HepG2 (cell line): Measurements from ENCODE around the gene IRS1. TPM values are rescaled to one million over a fixed set of nuclear protein-coding genes. Genes with fewer than 3 reads are reported as not detected.

ENCODE experiments used
- ATAC-seq: fragments of 200-7000 bp; cut with Tn5 transposase; 3 replicates; pipeline ENCODE4 v1.9.1; 2020; ENCODE audit warnings: mild to moderate bottlenecking, moderate library complexity
- BruUV-seq: library from RNA; stranded (reverse); fragments of 400-500 nt; replicated peaks from 2 replicates; lab custom pipeline; 2021; lab: Mats Ljungman, UMichigan
- CTCF ChIA-PET: fragments of 300-600 bp; formaldehyde crosslinking; extraction: SDS; loops from one replicate; lab custom pipeline; 2021; ENCODE audit warnings: low total read pairs, inconsistent platforms, low intra/inter-chr PET ratio; lab: Yijun Ruan, JAX
- POLR2A ChIA-PET: fragments of 350-600 bp; sonication (Branson Sonifier 250); formaldehyde crosslinking; loops from one replicate; lab custom pipeline; 2020; ENCODE audit warnings: antibody characterized with exemption, inconsistent platforms; lab: Yijun Ruan, JAX
- DNase-seq: peaks from one replicate; pipeline ENCODE4 v3.0.0-alpha.2; 2015; ENCODE audit warnings: low spot score
- FAIRE-seq: peaks from 3 replicates; lab custom pipeline; 2011; peaks lifted over from hg19 to GRCh38; lab: Jason Lieb, UNC
- H2AFZ ChIP-seq: one replicate; pipeline ENCODE4 v1.6.1; 2011; ENCODE audit warnings: low read length, inconsistent platforms
- H3K27ac ChIP-seq: fragments of 300-600 bp; 3 replicates; pipeline ENCODE4 v1.8.0; 2011; ENCODE audit warnings: mixed run types, mild to moderate bottlenecking, mixed read lengths, low read length, inconsistent platforms; ENCODE audit not compliant: insufficient read depth; ENCODE audit errors: extremely low read length
- H3K27me3 ChIP-seq, 2 experiments: fragments of 200-600 bp in 1 of 2; 2 replicates in 1 of 2; 3 replicates in 1 of 2; pipeline versions ENCODE4 v1.6.0 to v1.8.0; 2011; ENCODE audit warnings: low read length in 2 of 2, mild to moderate bottlenecking in 2 of 2, moderate library complexity in 2 of 2, inconsistent platforms in 1 of 2; ENCODE audit not compliant: insufficient read depth in 2 of 2, control insufficient read depth in 1 of 2
- H3K36me3 ChIP-seq, 2 experiments: fragments of 200-600 bp in 1 of 2; replicated peaks in 1 of 2; 2 replicates in 1 of 2; 3 replicates in 1 of 2; pipeline versions ENCODE4 v1.5.1 to v1.8.0; 2011; ENCODE audit warnings: low read length in 2 of 2, inconsistent platforms in 1 of 2; ENCODE audit not compliant: insufficient read depth in 2 of 2, control insufficient read depth in 1 of 2
- H3K4me1 ChIP-seq: 2 replicates; pipeline ENCODE4 v1.5.1; 2012; ENCODE audit warnings: low read length, inconsistent platforms; ENCODE audit not compliant: insufficient read depth
- H3K4me2 ChIP-seq: 2 replicates; pipeline ENCODE4 v1.6.0; 2011; ENCODE audit warnings: low read depth, low read length, inconsistent platforms
- H3K4me3 ChIP-seq, 3 experiments: fragments of 200-600 bp in 1 of 3; sonication (generic), shearing (Covaris generic) in 1 of 3; replicated peaks in 1 of 3; 2 replicates each; pipeline ENCODE4 v1.5.1; 2011 to 2016; ENCODE audit warnings: low read length in 3 of 3, inconsistent platforms in 2 of 3, low read depth in 2 of 3, mild to moderate bottlenecking in 2 of 3, control low read depth in 1 of 3, mixed read lengths in 1 of 3; ENCODE audit not compliant: insufficient read depth in 1 of 3
- H3K79me2 ChIP-seq: one replicate; pipeline ENCODE4 v1.6.1; 2011; ENCODE audit warnings: low read length, inconsistent platforms; ENCODE audit not compliant: insufficient read depth
- H3K9ac ChIP-seq: 2 replicates; pipeline ENCODE4 v1.6.0; 2011; ENCODE audit warnings: mild to moderate bottlenecking, low read depth, low read length, inconsistent platforms; ENCODE audit not compliant: insufficient read depth
- H3K9me3 ChIP-seq: 2 replicates; pipeline ENCODE4 v1.5.1; 2012; ENCODE audit warnings: mild to moderate bottlenecking, low read length
- H4K20me1 ChIP-seq: 2 replicates; pipeline ENCODE4 v1.6.0; 2011; ENCODE audit warnings: inconsistent platforms, mild to moderate bottlenecking, low read length, moderate library complexity; ENCODE audit not compliant: insufficient read depth
- ARID2 ChIP-seq: sonication (generic); formaldehyde crosslinking; IDR thresholded peaks from 2 replicates; pipeline ENCODE4 v1.8.1; 2022; ENCODE audit warnings: mild to moderate bottlenecking, missing genetic modification reagents, borderline replicate concordance
- ELF3 ChIP-seq: IDR thresholded peaks from 2 replicates; pipeline ENCODE4 v1.6.1; 2016; ENCODE audit warnings: missing genetic modification reagents, missing compliant biosample characterization
- GPN1 ChIP-seq: sonication (generic); formaldehyde crosslinking; IDR thresholded peaks from 2 replicates; pipeline ENCODE4 v1.5.1; 2020; ENCODE audit warnings: missing genetic modification reagents, borderline replicate concordance
- HNRNPL ChIP-seq: fragments of 200-400 bp; formaldehyde crosslinking; IDR thresholded peaks from 2 replicates; pipeline ENCODE4 v1.6.1; 2017; ENCODE audit warnings: mild to moderate bottlenecking, low read depth, low read length
- KDM6A ChIP-seq: IDR thresholded peaks from 2 replicates; pipeline ENCODE4 v1.6.1; 2016; ENCODE audit warnings: low read depth
- PHF20 ChIP-seq: sonication (generic); formaldehyde crosslinking; IDR thresholded peaks from 2 replicates; pipeline ENCODE4 v1.5.0; 2020; ENCODE audit warnings: mild to moderate bottlenecking, missing genetic modification reagents
- RCOR2 ChIP-seq: IDR thresholded peaks from 2 replicates; pipeline ENCODE4 v1.6.1; 2016; ENCODE audit warnings: missing biosample characterization, missing genetic modification reagents
- ZMYM3 ChIP-seq: sonication (generic); formaldehyde crosslinking; IDR thresholded peaks from 2 replicates; pipeline ENCODE4 v1.5.1; 2020; ENCODE audit warnings: mild to moderate bottlenecking, missing genetic modification reagents
- ZNF10 ChIP-seq: sonication (generic); formaldehyde crosslinking; IDR thresholded peaks from 2 replicates; pipeline ENCODE4 v1.4.0; 2020; ENCODE audit warnings: mild to moderate bottlenecking, low read depth, missing genetic modification reagents, borderline replicate concordance
- ZNF550 ChIP-seq: sonication (generic); formaldehyde crosslinking; IDR thresholded peaks from 2 replicates; pipeline ENCODE4 v1.4.0; 2020; ENCODE audit warnings: mild to moderate bottlenecking, missing genetic modification reagents, borderline replicate concordance
- ZNF670 ChIP-seq: sonication (generic); formaldehyde crosslinking; IDR thresholded peaks from 2 replicates; pipeline ENCODE4 v1.8.0; 2022; ENCODE audit warnings: mild to moderate bottlenecking, missing genetic modification reagents, borderline replicate concordance
- ZNF781 ChIP-seq: sonication (generic); formaldehyde crosslinking; IDR thresholded peaks from 2 replicates; pipeline ENCODE4 v1.5.1; 2020; ENCODE audit warnings: borderline replicate concordance, mild to moderate bottlenecking, missing genetic modification reagents; ENCODE audit errors: not compliant biosample characterization
- ZSCAN12 ChIP-seq: sonication (generic); formaldehyde crosslinking; IDR thresholded peaks from 2 replicates; pipeline ENCODE4 v1.9.0; 2021; ENCODE audit warnings: mild to moderate bottlenecking, missing genetic modification reagents
- WGBS: methylation state at CpG from one replicate; pipeline ENCODE4 v1.1.6; 2017; ENCODE audit warnings: low lambda C conversion rate; 5-methylcytosine and 5-hydroxymethylcytosine counted together
- in situ Hi-C: cut with HindIII; loops from 2 replicates; pipeline ENCODE4 v1.10.0; 2017; ENCODE audit warnings: low pct_unique_long_range_greater_than_20kb; ENCODE audit not compliant: extremely low pct_ligation_motif_present
- intact Hi-C: fragments of 100-400 bp; cut with micrococcal nuclease; formaldehyde crosslinking; loops from one replicate; pipeline ENCODE4 v1.10.0; 2022; ENCODE audit not compliant: unreplicated experiment
- polyA plus RNA-seq, 8 experiments: library from polyadenylated mRNA; depleted of rRNA in 3 of 8; stranded (reverse) in 7 of 8; unstranded in 1 of 8; fragments of >200 nt; fragmentation: Illumina TruSeq in 4 of 8; extraction: Trizol in 4 of 8; gene quantifications; 2 replicates each; pipeline versions ENCODE4 v1.2.1 to v1.2.3, GENCODE V29; 2011 to 2016; ENCODE audit warnings: low read depth in 4 of 8, missing spikeins in 1 of 8, mixed read lengths in 1 of 8; ENCODE audit not compliant: insufficient read depth in 1 of 8
- total RNA-seq, 5 experiments: library from RNA; depleted of rRNA; stranded (reverse); fragments of >200 nt; fragmentation: Illumina TruSeq; extraction: Trizol; gene quantifications; 2 replicates each; pipeline ENCODE4 v1.2.3, GENCODE V29; 2016; ENCODE audit warnings: low read depth in 1 of 5
- TF ChIP-seq, protein P1 (sequence below): sonication (generic); formaldehyde crosslinking; conservative IDR thresholded peaks from 2 replicates; pipeline ENCODE4 v1.4.0; 2020; ENCODE audit warnings: missing genetic modification reagents
- TF ChIP-seq, protein P2 (sequence below): sonication (generic); formaldehyde crosslinking; IDR thresholded peaks from 2 replicates; pipeline ENCODE4 v1.8.0; 2022; ENCODE audit warnings: missing genetic modification reagents, mild to moderate bottlenecking, moderate library complexity, borderline replicate concordance
- TF ChIP-seq, protein P3 (sequence below): sonication (generic); formaldehyde crosslinking; IDR thresholded peaks from 2 replicates; pipeline ENCODE4 v1.4.0; 2020; ENCODE audit warnings: missing genetic modification reagents, mild to moderate bottlenecking, borderline replicate concordance
- TF ChIP-seq, protein P4 (sequence below): sonication (generic); formaldehyde crosslinking; conservative IDR thresholded peaks from 2 replicates; pipeline ENCODE4 v1.8.1; 2023; ENCODE audit warnings: missing genetic modification reagents

IRS1 gene
- total and polyA plus RNA-seq, 2 of the 13 experiments (the other 11 are each of a cell fraction or from before 2014, with no cell fraction given): 8.7 to 9.0 TPM

DNA sequence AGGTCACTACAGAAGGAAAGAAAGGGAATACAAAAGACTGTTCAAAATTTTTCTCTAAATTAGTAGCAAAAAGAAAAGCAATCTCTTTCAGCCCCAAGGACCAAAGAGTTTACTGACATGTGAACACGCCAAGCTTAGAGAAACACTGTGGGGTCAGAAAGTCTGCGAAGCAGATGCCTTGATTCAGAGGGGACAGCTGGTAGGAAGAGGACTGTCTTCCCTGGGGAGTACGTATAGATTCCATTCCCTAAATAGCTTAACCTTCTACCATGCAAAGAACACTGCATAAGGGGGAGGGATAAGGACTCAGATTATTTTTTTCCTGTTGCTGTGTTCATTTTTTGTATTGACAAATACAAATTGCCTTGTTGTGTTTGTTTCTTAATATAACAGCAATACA, 96.1 kb downstream of the IRS1 start (continued):
- TF ChIP-seq ELF3 (no peak), GPN1 (no peak), ZSCAN12 (CRISPR knock-in tag) (no peak)
- TF ChIP-seq, protein P1, sequence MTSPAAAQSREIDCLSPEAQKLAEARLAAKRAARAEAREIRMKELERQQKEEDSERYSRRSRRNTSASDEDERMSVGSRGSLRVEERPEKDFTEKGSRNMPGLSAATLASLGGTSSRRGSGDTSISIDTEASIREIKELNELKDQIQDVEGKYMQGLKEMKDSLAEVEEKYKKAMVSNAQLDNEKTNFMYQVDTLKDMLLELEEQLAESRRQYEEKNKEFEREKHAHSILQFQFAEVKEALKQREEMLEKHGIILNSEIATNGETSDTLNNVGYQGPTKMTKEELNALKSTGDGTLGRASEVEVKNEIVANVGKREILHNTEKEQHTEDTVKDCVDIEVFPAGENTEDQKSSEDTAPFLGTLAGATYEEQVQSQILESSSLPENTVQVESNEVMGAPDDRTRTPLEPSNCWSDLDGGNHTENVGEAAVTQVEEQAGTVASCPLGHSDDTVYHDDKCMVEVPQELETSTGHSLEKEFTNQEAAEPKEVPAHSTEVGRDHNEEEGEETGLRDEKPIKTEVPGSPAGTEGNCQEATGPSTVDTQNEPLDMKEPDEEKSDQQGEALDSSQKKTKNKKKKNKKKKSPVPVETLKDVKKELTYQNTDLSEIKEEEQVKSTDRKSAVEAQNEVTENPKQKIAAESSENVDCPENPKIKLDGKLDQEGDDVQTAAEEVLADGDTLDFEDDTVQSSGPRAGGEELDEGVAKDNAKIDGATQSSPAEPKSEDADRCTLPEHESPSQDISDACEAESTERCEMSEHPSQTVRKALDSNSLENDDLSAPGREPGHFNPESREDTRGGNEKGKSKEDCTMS (CRISPR knock-in tag): no peak
- TF ChIP-seq, all 625 proteins: peak for 0

DNA sequence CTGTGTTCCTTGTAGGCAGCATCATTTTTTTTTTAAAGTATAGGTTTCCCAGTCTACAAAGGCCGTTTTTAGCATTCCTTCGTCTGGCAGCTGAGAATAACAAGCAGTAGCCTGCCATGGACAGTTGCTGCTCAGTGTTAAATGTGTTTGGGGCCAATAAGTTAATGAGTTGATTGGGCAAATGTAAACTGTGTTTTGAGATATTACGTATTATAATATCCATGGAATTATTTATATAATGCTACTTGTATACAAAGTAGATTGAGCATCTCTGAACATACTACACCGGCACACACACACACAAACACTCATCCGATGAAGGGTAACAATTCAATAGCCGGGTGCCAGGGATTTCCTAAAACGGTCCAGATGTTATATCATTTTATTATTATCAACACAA, 97.2 kb downstream of the IRS1 start:
- no peak for DNase-seq
- H3K27me3 ChIP-seq: no peaks in the 10 kb centered on the region
- H3K4me1 ChIP-seq: peaks cover 12% of the 10 kb centered on the region; the same call in 1 of the 2 replicates
- H3K27ac ChIP-seq: no peak overlapping the region
- no peaks in the 10 kb centered on the region for H4K20me1 ChIP-seq
- ChIA-PET CTCF (no interaction called here), POLR2A (no interaction called here)
- no peak overlapping the region for H3K4me3 ChIP-seq
- BruUV-seq: no TSS peak
- no peak for FAIRE-seq
- WGBS: 85% methylated on average over 7 of the region's 7 CpGs
- TF ChIP-seq ZNF10: no peak
- no peak for TF ChIP-seq ARID2 (CRISPR knock-in tag)
- TF ChIP-seq ZMYM3 (CRISPR knock-in tag): no peak
- TF ChIP-seq HNRNPL: no peak
- no peak for TF ChIP-seq ZNF781 (CRISPR knock-in tag)
- no peak for TF ChIP-seq PHF20
- TF ChIP-seq ZNF550: no peak
- TF ChIP-seq, protein P2, sequence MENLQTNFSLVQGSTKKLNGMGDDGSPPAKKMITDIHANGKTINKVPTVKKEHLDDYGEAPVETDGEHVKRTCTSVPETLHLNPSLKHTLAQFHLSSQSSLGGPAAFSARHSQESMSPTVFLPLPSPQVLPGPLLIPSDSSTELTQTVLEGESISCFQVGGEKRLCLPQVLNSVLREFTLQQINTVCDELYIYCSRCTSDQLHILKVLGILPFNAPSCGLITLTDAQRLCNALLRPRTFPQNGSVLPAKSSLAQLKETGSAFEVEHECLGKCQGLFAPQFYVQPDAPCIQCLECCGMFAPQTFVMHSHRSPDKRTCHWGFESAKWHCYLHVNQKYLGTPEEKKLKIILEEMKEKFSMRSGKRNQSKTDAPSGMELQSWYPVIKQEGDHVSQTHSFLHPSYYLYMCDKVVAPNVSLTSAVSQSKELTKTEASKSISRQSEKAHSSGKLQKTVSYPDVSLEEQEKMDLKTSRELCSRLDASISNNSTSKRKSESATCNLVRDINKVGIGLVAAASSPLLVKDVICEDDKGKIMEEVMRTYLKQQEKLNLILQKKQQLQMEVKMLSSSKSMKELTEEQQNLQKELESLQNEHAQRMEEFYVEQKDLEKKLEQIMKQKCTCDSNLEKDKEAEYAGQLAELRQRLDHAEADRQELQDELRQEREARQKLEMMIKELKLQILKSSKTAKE (CRISPR knock-in tag): no peak
- TF ChIP-seq, protein P3, sequence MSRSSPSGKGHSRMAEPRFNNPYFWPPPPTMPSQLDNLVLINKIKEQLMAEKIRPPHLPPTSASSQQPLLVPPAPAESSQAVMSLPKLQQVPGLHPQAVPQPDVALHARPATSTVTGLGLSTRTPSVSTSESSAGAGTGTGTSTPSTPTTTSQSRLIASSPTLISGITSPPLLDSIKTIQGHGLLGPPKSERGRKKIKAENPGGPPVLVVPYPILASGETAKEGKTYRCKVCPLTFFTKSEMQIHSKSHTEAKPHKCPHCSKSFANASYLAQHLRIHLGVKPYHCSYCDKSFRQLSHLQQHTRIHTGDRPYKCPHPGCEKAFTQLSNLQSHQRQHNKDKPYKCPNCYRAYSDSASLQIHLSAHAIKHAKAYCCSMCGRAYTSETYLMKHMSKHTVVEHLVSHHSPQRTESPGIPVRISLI (CRISPR knock-in tag): no peak
- no peak for TF ChIP-seq KDM6A
- TF ChIP-seq ZNF670 (CRISPR knock-in tag): no peak
- TF ChIP-seq, protein P4, sequence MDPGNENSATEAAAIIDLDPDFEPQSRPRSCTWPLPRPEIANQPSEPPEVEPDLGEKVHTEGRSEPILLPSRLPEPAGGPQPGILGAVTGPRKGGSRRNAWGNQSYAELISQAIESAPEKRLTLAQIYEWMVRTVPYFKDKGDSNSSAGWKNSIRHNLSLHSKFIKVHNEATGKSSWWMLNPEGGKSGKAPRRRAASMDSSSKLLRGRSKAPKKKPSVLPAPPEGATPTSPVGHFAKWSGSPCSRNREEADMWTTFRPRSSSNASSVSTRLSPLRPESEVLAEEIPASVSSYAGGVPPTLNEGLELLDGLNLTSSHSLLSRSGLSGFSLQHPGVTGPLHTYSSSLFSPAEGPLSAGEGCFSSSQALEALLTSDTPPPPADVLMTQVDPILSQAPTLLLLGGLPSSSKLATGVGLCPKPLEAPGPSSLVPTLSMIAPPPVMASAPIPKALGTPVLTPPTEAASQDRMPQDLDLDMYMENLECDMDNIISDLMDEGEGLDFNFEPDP (CRISPR knock-in tag): no peak
- no peak for TF ChIP-seq RCOR2 (CRISPR knock-in tag)
- no peak overlapping the region for H2AFZ ChIP-seq
- no peaks in the 10 kb centered on the region for H3K36me3 ChIP-seq
- in situ Hi-C loops (no loop called here), intact Hi-C loops (no loop called here)
- no peaks in the 10 kb centered on the region for H3K9me3 ChIP-seq
- no peak for ATAC-seq
- no peaks in the 10 kb centered on the region for H3K79me2 ChIP-seq
- no peak overlapping the region for H3K4me2 ChIP-seq
- no peak overlapping the region for H3K9ac ChIP-seq
